Activated CD4-positive, CD25-positive, alpha-beta regulatory T cell treated with anti-CD3 and anti-CD28 coated beads, Interleukin-2, amount 50 U/mL, for 24 hours (primary cell): ENCODE data around the gene AZU1.
A peak's percentile ranks its signal among the peaks of the same experiment; 100 is the strongest.
"Not testable (repeated sequence)": the region's sequence is repeated elsewhere in the genome, so short reads cannot be mapped to it uniquely, and the experiment has no call there.

Source experiments
- ATAC-seq, 2 donors: fragments of 150-1000 bp; cut with Tn5 transposase; one replicate each; pipeline ENCODE4 v1.10.0; 2021; ENCODE audit warnings: mild to moderate bottlenecking in 1 of 2, moderate library complexity in 1 of 2

The AZU1 gene

GRCh38 chr19:810883-811489, 16.7 kb upstream of the AZU1 start:
- ATAC-seq = no peak

GRCh38 chr19:811506-812048, 16.1 kb upstream of the AZU1 start:
- ATAC-seq = no peak

GRCh38 chr19:812049-812746, 15.4 kb upstream of the AZU1 start:
- ATAC-seq = no peak

- no peak for ATAC-seq
These were observed 14.9 kb upstream of the AZU1 start for GRCh38 chr19:812747-813218.

- no peak for ATAC-seq
These were observed 14.2 kb upstream of the AZU1 start for GRCh38 chr19:813219-814151.

GRCh38 chr19:814152-815078, 13.2 kb upstream of the AZU1 start:
- ATAC-seq = peak in 1 of 2 donors; percentile 6

- ATAC-seq = peak; percentile 11 to 17
These were observed 12.4 kb upstream of the AZU1 start for GRCh38 chr19:815079-815774.

GRCh38 chr19:815775-816499, 11.7 kb upstream of the AZU1 start:
- peak in 1 of 2 donors; percentile 7 for ATAC-seq

GRCh38 chr19:816500-816857, 11.2 kb upstream of the AZU1 start:
- no peak for ATAC-seq

GRCh38 chr19:820212-820611, 7.4 kb upstream of the AZU1 start:
- ATAC-seq = not testable (repeated sequence)

- ATAC-seq = no peak
These were observed 6.3 kb upstream of the AZU1 start for GRCh38 chr19:821231-821824.

- no peak for ATAC-seq
These were observed 5.7 kb upstream of the AZU1 start, which contains the start of gene PLPPR3 for GRCh38 chr19:821825-822503. Gene PLPPR3, minus strand, starts transcription at chr19:821955. Its CDS starts 396 bp downstream, at chr19:821559.

GRCh38 chr19:823565-824121, 4.0 kb upstream of the AZU1 start:
- ATAC-seq = no peak

- no peak for ATAC-seq
These were observed 2.8 kb upstream of the AZU1 start for GRCh38 chr19:824885-825284.

GRCh38 chr19:825897-826644, 1.6 kb upstream of the AZU1 start:
- no peak for ATAC-seq

- no peak for ATAC-seq
These were observed 325 bp upstream of the AZU1 start for GRCh38 chr19:827314-827709.

GRCh38 chr19:829129-829758, 1.6 kb downstream of the AZU1 start:
- ATAC-seq = no peak
